ENCODE data around the gene PPP6R3. TPM values are rescaled to one million over a fixed set of nuclear protein-coding genes. Genes with fewer than 3 reads are reported as not detected.

PPP6R3 gene
- total RNA-seq, 2 donors from 2014 or later: 118 to 136 TPM

GRCh38 chr11:68523033-68523432 lies 62.5 kb downstream of the PPP6R3 start:
- Mint-ChIP-seq H3K4me1 (peaks cover 9% of the 10 kb centered on the region), H3K27ac (no peak overlapping the region), H3K4me3 (no peak overlapping the region), H3K9me3 (no peaks in the 10 kb centered on the region), H3K27me3 (ENCODE audit: insufficient read depth) (no peaks in the 10 kb centered on the region), H3K36me3 (ENCODE audit: low read depth) (peaks cover 82% of the 10 kb centered on the region)
- Histone ChIP-seq H3K4me3 (ENCODE audit: low read length) (no peak overlapping the region), H3K27me3 (ENCODE audit: control insufficient read depth, insufficient read depth, low read length, poor library complexity, severe bottlenecking) (no peaks in the 10 kb centered on the region), H3K9ac (ENCODE audit: extremely low read depth, low read length, poor library complexity, severe bottlenecking) (no peak overlapping the region), H3K9me3 (ENCODE audit: control insufficient read depth, low read length) (no peaks in the 10 kb centered on the region), H3K4me1 (ENCODE audit: control insufficient read depth, insufficient read depth, low read length) (no peaks in the 10 kb centered on the region), H3K36me3 (ENCODE audit: control insufficient read depth, insufficient read depth, low read length) (peaks cover 92% of the 10 kb centered on the region), H3K27ac (ENCODE audit: low read depth, low read length) (no peak overlapping the region)
- WGBS, 2 experiments (ENCODE audit: insufficient coverage in 1 of 2, insufficient read length in 1 of 2): 67 to 95% methylated on average over 1 to 4 of the region's 4 CpGs
- TF ChIP-seq CTCF (conservative IDR thresholded peaks at IDR 0.05): no peak
- DNase-seq: no peak

GRCh38 chr11:68523743-68524142 lies 63.2 kb downstream of the PPP6R3 start:
- H3K9me3 ChIP-seq (ENCODE audit: control insufficient read depth, low read length): no peaks in the 10 kb centered on the region
- no peaks in the 10 kb centered on the region for H3K27me3 ChIP-seq (ENCODE audit: control insufficient read depth, insufficient read depth, low read length, poor library complexity, severe bottlenecking)
- DNase-seq: no peak
- H3K36me3 ChIP-seq (ENCODE audit: control insufficient read depth, insufficient read depth, low read length): peaks cover 99% of the 10 kb centered on the region
- Mint-ChIP-seq H3K9me3 (no peaks in the 10 kb centered on the region), H3K36me3 (ENCODE audit: low read depth) (peaks cover 89% of the 10 kb centered on the region), H3K4me1 (peaks cover 11% of the 10 kb centered on the region), H3K27ac (peak overlapping the region; percentile 45), H3K27me3 (ENCODE audit: insufficient read depth) (no peaks in the 10 kb centered on the region), H3K4me3 (no peak overlapping the region)
- H3K27ac ChIP-seq (ENCODE audit: low read depth, low read length): no peak overlapping the region
- H3K4me3 ChIP-seq (ENCODE audit: low read length): no peak overlapping the region
- 96% methylated on average over 3 of the region's 3 CpGs; no CpG with 5 or more reads in 1 of the 2 experiments for WGBS, 2 experiments (ENCODE audit: insufficient coverage in 1 of 2, insufficient read length in 1 of 2)
- TF ChIP-seq CTCF (conservative IDR thresholded peaks at IDR 0.05): no peak
- no peak overlapping the region for H3K9ac ChIP-seq (ENCODE audit: extremely low read depth, low read length, poor library complexity, severe bottlenecking)
- H3K4me1 ChIP-seq (ENCODE audit: control insufficient read depth, insufficient read depth, low read length): no peaks in the 10 kb centered on the region

GRCh38 chr11:68524213-68524612 lies 63.7 kb downstream of the PPP6R3 start:
- Histone ChIP-seq H3K27me3 (ENCODE audit: control insufficient read depth, insufficient read depth, low read length, poor library complexity, severe bottlenecking) (no peaks in the 10 kb centered on the region), H3K4me3 (ENCODE audit: low read length) (no peak overlapping the region), H3K4me1 (ENCODE audit: control insufficient read depth, insufficient read depth, low read length) (no peaks in the 10 kb centered on the region), H3K27ac (ENCODE audit: low read depth, low read length) (no peak overlapping the region), H3K9me3 (ENCODE audit: control insufficient read depth, low read length) (no peaks in the 10 kb centered on the region), H3K9ac (ENCODE audit: extremely low read depth, low read length, poor library complexity, severe bottlenecking) (no peak overlapping the region), H3K36me3 (ENCODE audit: control insufficient read depth, insufficient read depth, low read length) (peaks cover 99% of the 10 kb centered on the region)
- H3K9me3 Mint-ChIP-seq: no peaks in the 10 kb centered on the region
- 100% methylated on average over 2 of the region's 2 CpGs; no CpG with 5 or more reads in 1 of the 2 experiments for WGBS, 2 experiments (ENCODE audit: insufficient coverage in 1 of 2, insufficient read length in 1 of 2)
- H3K27ac Mint-ChIP-seq: peak overlapping the region; percentile 8
- no peak overlapping the region for H3K4me3 Mint-ChIP-seq
- H3K36me3 Mint-ChIP-seq (ENCODE audit: low read depth): peaks cover 88% of the 10 kb centered on the region
- peaks cover 13% of the 10 kb centered on the region for H3K4me1 Mint-ChIP-seq
- TF ChIP-seq CTCF (conservative IDR thresholded peaks at IDR 0.05): no peak
- no peaks in the 10 kb centered on the region for H3K27me3 Mint-ChIP-seq (ENCODE audit: insufficient read depth)
- DNase-seq: no peak
